Hepatocyte (in vitro differentiated cells): ENCODE data around the gene TMED6. TPM values are rescaled to one million over a fixed set of nuclear protein-coding genes. Genes with fewer than 3 reads are reported as not detected.

Source experiments
- DNase-seq: peaks from one replicate; pipeline ENCODE4 v3.0.0-alpha.2; 2016; ENCODE audit warnings: low spot score
- H2AFZ ChIP-seq: fragments of 200-600 bp; sonication (generic); 2 replicates; pipeline ENCODE4 v1.6.0; 2016; ENCODE audit warnings: antibody characterized with exemption, mild to moderate bottlenecking
- H3K27ac ChIP-seq: fragments of 200-600 bp; sonication (generic); 2 replicates; pipeline ENCODE4 v1.5.1; 2016; ENCODE audit warnings: mild to moderate bottlenecking
- H3K27me3 ChIP-seq: fragments of 200-600 bp; sonication (generic); 2 replicates; pipeline ENCODE4 v1.6.1; 2016
- H3K36me3 ChIP-seq: fragments of 200-600 bp; sonication (generic); replicated peaks from 2 replicates; pipeline ENCODE4 v1.5.1; 2016; ENCODE audit warnings: low read depth; ENCODE audit not compliant: insufficient read depth
- H3K4me1 ChIP-seq: fragments of 200-600 bp; sonication (generic); 2 replicates; pipeline ENCODE4 v1.5.1; 2016; ENCODE audit warnings: mild to moderate bottlenecking, moderate library complexity; ENCODE audit not compliant: insufficient read depth
- H3K4me2 ChIP-seq: fragments of 200-600 bp; sonication (generic); 2 replicates; pipeline ENCODE4 v1.6.0; 2016
- H3K4me3 ChIP-seq: fragments of 200-600 bp; sonication (generic); 2 replicates; pipeline ENCODE4 v1.5.1; 2016; ENCODE audit warnings: mild to moderate bottlenecking
- H3K79me2 ChIP-seq: fragments of 200-600 bp; sonication (generic); 2 replicates; pipeline ENCODE4 v1.6.0; 2017; ENCODE audit warnings: mild to moderate bottlenecking
- H3K9me2 ChIP-seq: fragments of 200-600 bp; sonication (generic); replicated peaks from 2 replicates; pipeline ENCODE4 v1.6.0; 2017; ENCODE audit warnings: mild to moderate bottlenecking; ENCODE audit not compliant: insufficient read depth
- H3K9me3 ChIP-seq: fragments of 200-600 bp; sonication (generic); 2 replicates; pipeline ENCODE4 v1.5.1; 2016; ENCODE audit warnings: low read depth, mild to moderate bottlenecking
- H4K20me1 ChIP-seq: fragments of 200-600 bp; sonication (generic); 2 replicates; pipeline ENCODE4 v1.6.0; 2016; ENCODE audit warnings: mild to moderate bottlenecking; ENCODE audit not compliant: insufficient read depth, poor library complexity, severe bottlenecking
- CTCF ChIP-seq: fragments of 200-600 bp; sonication (generic); IDR thresholded peaks from 2 replicates; pipeline ENCODE4 v1.5.1; 2016; ENCODE audit warnings: antibody characterized with exemption, mild to moderate bottlenecking; ENCODE audit not compliant: poor library complexity
- EZH2 ChIP-seq: fragments of 200-600 bp; sonication (generic); IDR thresholded peaks from 2 replicates; pipeline ENCODE4 v1.6.1; 2016; ENCODE audit warnings: antibody characterized with exemption, mild to moderate bottlenecking, borderline replicate concordance
- EZH2phosphoT487 ChIP-seq: fragments of 200-600 bp; sonication (generic); IDR thresholded peaks from one replicate; pipeline ENCODE4 v1.6.1; 2018; ENCODE audit warnings: antibody characterized with exemption, mild to moderate bottlenecking, low read depth, moderate library complexity; ENCODE audit not compliant: unreplicated experiment, severe bottlenecking
- WGBS: methylation state at CpG from one replicate; pipeline ENCODE4 v1.1.6; 2016; ENCODE audit warnings: low lambda C conversion rate; ENCODE audit errors: missing lambda C conversion rate; 5-methylcytosine and 5-hydroxymethylcytosine counted together
- polyA plus RNA-seq: library from polyadenylated mRNA; unstranded; fragments of >200 nt; fragmentation: Nextera tagmentation; extraction: Ambion mirVana; gene quantifications from 2 replicates; pipeline ENCODE4 v1.2.1, GENCODE V29; 2016
- total RNA-seq: library from RNA; depleted of rRNA; stranded (reverse); fragments of >200 nt; gene quantifications from 2 replicates; pipeline ENCODE4 v1.2.3, GENCODE V29; 2014

Gene TMED6
- total and polyA plus RNA-seq, 2 experiments from 2014 or later: 1.9 to 4.3 TPM

- peak overlapping the region; percentile 50 for H3K4me2 ChIP-seq
- H3K27me3 ChIP-seq: no peaks in the 10 kb centered on the region
- no peak for DNase-seq
- H3K9me2 ChIP-seq: no peaks in the 10 kb centered on the region
- H3K4me1 ChIP-seq: no peaks in the 10 kb centered on the region
- no peaks in the 10 kb centered on the region for H3K9me3 ChIP-seq
- H2AFZ ChIP-seq: no peak overlapping the region
- no peak overlapping the region for H3K27ac ChIP-seq
- H3K4me3 ChIP-seq: no peak overlapping the region
- WGBS: 81% methylated on average over 6 of the region's 6 CpGs
- H4K20me1 ChIP-seq: no peaks in the 10 kb centered on the region
- H3K79me2 ChIP-seq: no peaks in the 10 kb centered on the region
- no peak for TF ChIP-seq EZH2phosphoT487
- no peak for TF ChIP-seq EZH2
- no peak for TF ChIP-seq CTCF
- no peaks in the 10 kb centered on the region for H3K36me3 ChIP-seq
Observed at GRCh38 chr16:69350536-69351133, 951 bp downstream of the TMED6 start.

GRCh38 chr16:69349536-69349935 lies 2.0 kb downstream of the TMED6 start:
- Histone ChIP-seq H3K36me3 (no peaks in the 10 kb centered on the region), H3K27ac (no peak overlapping the region), H3K27me3 (no peaks in the 10 kb centered on the region), H3K79me2 (no peaks in the 10 kb centered on the region), H3K9me3 (no peaks in the 10 kb centered on the region), H2AFZ (no peak overlapping the region), H3K4me3 (no peak overlapping the region), H3K9me2 (no peaks in the 10 kb centered on the region), H3K4me2 (no peak overlapping the region), H4K20me1 (no peaks in the 10 kb centered on the region), H3K4me1 (no peaks in the 10 kb centered on the region)
- DNase-seq: no peak
- TF ChIP-seq EZH2 (no peak), EZH2phosphoT487 (no peak), CTCF (no peak)
- 91% methylated on average over 10 of the region's 10 CpGs for WGBS

GRCh38 chr16:69348222-69348621 lies 3.4 kb downstream of the TMED6 start:
- Histone ChIP-seq H3K79me2 (no peaks in the 10 kb centered on the region), H3K4me2 (no peak overlapping the region), H3K9me2 (no peaks in the 10 kb centered on the region), H3K27me3 (no peaks in the 10 kb centered on the region), H2AFZ (no peak overlapping the region), H3K4me3 (no peak overlapping the region), H3K9me3 (no peaks in the 10 kb centered on the region), H4K20me1 (no peaks in the 10 kb centered on the region), H3K27ac (no peak overlapping the region), H3K4me1 (no peaks in the 10 kb centered on the region), H3K36me3 (no peaks in the 10 kb centered on the region)
- 91% methylated on average over 1 of the region's 6 CpGs for WGBS
- no peak for DNase-seq
- TF ChIP-seq EZH2phosphoT487 (no peak), CTCF (no peak), EZH2 (no peak)

- Histone ChIP-seq H3K9me2 (no peaks in the 10 kb centered on the region), H3K4me2 (no peak overlapping the region), H3K79me2 (peaks cover 11% of the 10 kb centered on the region), H3K9me3 (no peaks in the 10 kb centered on the region), H3K36me3 (no peaks in the 10 kb centered on the region), H3K27ac (no peak overlapping the region), H3K27me3 (no peaks in the 10 kb centered on the region), H2AFZ (no peak overlapping the region), H4K20me1 (no peaks in the 10 kb centered on the region), H3K4me1 (no peaks in the 10 kb centered on the region), H3K4me3 (no peak overlapping the region)
- DNase-seq: no peak
- WGBS: 88% methylated on average over 6 of the region's 6 CpGs
- TF ChIP-seq EZH2 (no peak), CTCF (no peak), EZH2phosphoT487 (no peak)
Observed at GRCh38 chr16:69346683-69347082, 4.9 kb downstream of the TMED6 start.
